BLaER1 (cell line): Measurements from ENCODE around the gene CTPS1.

Source experiments
- H3K27ac ChIP-seq: shearing (Covaris generic); formaldehyde crosslinking; 2 replicates; pipeline ENCODE4 v1.8.1; 2022
- H3K27me3 ChIP-seq: shearing (Covaris generic); formaldehyde crosslinking; 2 replicates; pipeline ENCODE4 v1.8.1; 2022
- H3K36me3 ChIP-seq: shearing (Covaris generic); formaldehyde crosslinking; 2 replicates; pipeline ENCODE4 v1.8.1; 2022
- H3K4me1 ChIP-seq: shearing (Covaris generic); formaldehyde crosslinking; 2 replicates; pipeline ENCODE4 v1.8.1; 2022
- H3K4me2 ChIP-seq: shearing (Covaris generic); formaldehyde crosslinking; 2 replicates; pipeline ENCODE4 v1.8.1; 2022
- H3K4me3 ChIP-seq: shearing (Covaris generic); formaldehyde crosslinking; 2 replicates; pipeline ENCODE4 v1.8.1; 2022
- H3K9ac ChIP-seq: shearing (Covaris generic); formaldehyde crosslinking; 2 replicates; pipeline ENCODE4 v1.8.1; 2022
- H3K9me3 ChIP-seq: shearing (Covaris generic); formaldehyde crosslinking; 2 replicates; pipeline ENCODE4 v1.8.1; 2022
- H4K20me1 ChIP-seq: shearing (Covaris generic); formaldehyde crosslinking; 2 replicates; pipeline ENCODE4 v1.8.1; 2022
- Cebpa-rat ChIP-seq: shearing (Covaris generic); IDR thresholded peaks from 2 replicates; pipeline ENCODE4 v1.8.1; 2022

CTPS1 gene

GRCh38 chr1:41030872-41031616 is 51.5 kb downstream of the CTPS1 start:
- Histone ChIP-seq H3K9me3 (no peaks in the 10 kb centered on the region), H3K27ac (no peak overlapping the region), H3K9ac (no peak overlapping the region), H3K36me3 (peaks cover 100% of the 10 kb centered on the region), H3K4me2 (no peak overlapping the region), H4K20me1 (no peaks in the 10 kb centered on the region), H3K27me3 (no peaks in the 10 kb centered on the region), H3K4me1 (no peaks in the 10 kb centered on the region), H3K4me3 (no peak overlapping the region)
- TF ChIP-seq Cebpa-rat = no peak

GRCh38 chr1:41032147-41032546 is 52.7 kb downstream of the CTPS1 start:
- Histone ChIP-seq H3K27ac (no peak overlapping the region), H3K27me3 (no peaks in the 10 kb centered on the region), H4K20me1 (no peaks in the 10 kb centered on the region), H3K9me3 (no peaks in the 10 kb centered on the region), H3K4me3 (no peak overlapping the region), H3K4me2 (no peak overlapping the region), H3K9ac (no peak overlapping the region), H3K36me3 (peaks cover 100% of the 10 kb centered on the region), H3K4me1 (no peaks in the 10 kb centered on the region)
- no peak for TF ChIP-seq Cebpa-rat

GRCh38 chr1:41033272-41033671 is 53.8 kb downstream of the CTPS1 start:
- no peak overlapping the region for H3K27ac ChIP-seq
- peaks cover 100% of the 10 kb centered on the region for H3K36me3 ChIP-seq
- H3K4me3 ChIP-seq = no peak overlapping the region
- no peaks in the 10 kb centered on the region for H3K4me1 ChIP-seq
- H3K4me2 ChIP-seq = no peak overlapping the region
- H3K27me3 ChIP-seq = no peaks in the 10 kb centered on the region
- no peak overlapping the region for H3K9ac ChIP-seq
- no peak for TF ChIP-seq Cebpa-rat
- no peaks in the 10 kb centered on the region for H3K9me3 ChIP-seq
- no peaks in the 10 kb centered on the region for H4K20me1 ChIP-seq

GRCh38 chr1:41037116-41037903 is 57.8 kb downstream of the CTPS1 start:
- Histone ChIP-seq H4K20me1 (0 out of 2 replicates have a peak, but pooled peaks cover 4% of the 10 kb centered on the region), H3K4me3 (no peak overlapping the region), H3K4me1 (no peaks in the 10 kb centered on the region), H3K36me3 (peaks cover 100% of the 10 kb centered on the region), H3K27me3 (no peaks in the 10 kb centered on the region), H3K27ac (no peak overlapping the region), H3K9ac (no peak overlapping the region), H3K9me3 (no peaks in the 10 kb centered on the region), H3K4me2 (no peak overlapping the region)
- no peak for TF ChIP-seq Cebpa-rat

GRCh38 chr1:41038110-41038509 is 58.6 kb downstream of the CTPS1 start:
- Histone ChIP-seq H3K27me3 (no peaks in the 10 kb centered on the region), H3K4me3 (no peak overlapping the region), H3K4me2 (no peak overlapping the region), H3K9ac (no peak overlapping the region), H4K20me1 (0 out of 2 replicates have a peak, but pooled peaks cover 4% of the 10 kb centered on the region), H3K4me1 (no peaks in the 10 kb centered on the region), H3K36me3 (peaks cover 100% of the 10 kb centered on the region), H3K27ac (no peak overlapping the region), H3K9me3 (no peaks in the 10 kb centered on the region)
- no peak for TF ChIP-seq Cebpa-rat

- no peaks in the 10 kb centered on the region for H3K4me1 ChIP-seq
- no peaks in the 10 kb centered on the region for H3K27me3 ChIP-seq
- 0 out of 2 replicates have a peak, but pooled peaks cover 4% of the 10 kb centered on the region for H4K20me1 ChIP-seq
- TF ChIP-seq Cebpa-rat = no peak
- no peak overlapping the region for H3K4me2 ChIP-seq
- no peak overlapping the region for H3K27ac ChIP-seq
- no peaks in the 10 kb centered on the region for H3K9me3 ChIP-seq
- no peak overlapping the region for H3K4me3 ChIP-seq
- H3K36me3 ChIP-seq = peaks cover 100% of the 10 kb centered on the region
- H3K9ac ChIP-seq = no peak overlapping the region
These were observed 62.2 kb downstream of the CTPS1 start for GRCh38 chr1:41041614-41042270.

- no peak overlapping the region for H3K4me3 ChIP-seq
- H4K20me1 ChIP-seq = 0 out of 2 replicates have a peak, but pooled peaks cover 4% of the 10 kb centered on the region
- H3K27ac ChIP-seq = no peak overlapping the region
- H3K36me3 ChIP-seq = peaks cover 100% of the 10 kb centered on the region
- H3K27me3 ChIP-seq = no peaks in the 10 kb centered on the region
- H3K4me1 ChIP-seq = no peaks in the 10 kb centered on the region
- no peak overlapping the region for H3K4me2 ChIP-seq
- TF ChIP-seq Cebpa-rat = no peak
- H3K9me3 ChIP-seq = no peaks in the 10 kb centered on the region
- H3K9ac ChIP-seq = no peak overlapping the region
These were observed 64.7 kb downstream of the CTPS1 start for GRCh38 chr1:41044187-41044586.

GRCh38 chr1:41045740-41046139 is 66.2 kb downstream of the CTPS1 start:
- H3K4me3 ChIP-seq = no peak overlapping the region
- no peak for TF ChIP-seq Cebpa-rat
- no peaks in the 10 kb centered on the region for H3K4me1 ChIP-seq
- H3K4me2 ChIP-seq = no peak overlapping the region
- H4K20me1 ChIP-seq = 0 out of 2 replicates have a peak, but pooled peaks cover 4% of the 10 kb centered on the region
- H3K36me3 ChIP-seq = peaks cover 97% of the 10 kb centered on the region
- no peaks in the 10 kb centered on the region for H3K27me3 ChIP-seq
- 0 out of 2 replicates have a peak overlapping the region, but pooled peaks have one; percentile 4 for H3K27ac ChIP-seq
- H3K9ac ChIP-seq = no peak overlapping the region
- no peaks in the 10 kb centered on the region for H3K9me3 ChIP-seq

GRCh38 chr1:41046347-41046775 is 66.9 kb downstream of the CTPS1 start:
- Histone ChIP-seq H3K36me3 (peaks cover 97% of the 10 kb centered on the region), H3K4me2 (no peak overlapping the region), H4K20me1 (0 out of 2 replicates have a peak, but pooled peaks cover 4% of the 10 kb centered on the region), H3K9me3 (no peaks in the 10 kb centered on the region), H3K9ac (no peak overlapping the region), H3K27ac (0 out of 2 replicates have a peak overlapping the region, but pooled peaks have one; percentile 4), H3K4me1 (no peaks in the 10 kb centered on the region), H3K4me3 (no peak overlapping the region), H3K27me3 (no peaks in the 10 kb centered on the region)
- no peak for TF ChIP-seq Cebpa-rat
